ENCODE results near the gene SLC44A4.
"Not testable (repeated sequence)": the region's sequence is repeated elsewhere in the genome, so short reads cannot be mapped to it uniquely, and the experiment has no call there.

SLC44A4 gene

GRCh38 chr6:31859923-31860322, 18.9 kb downstream of the SLC44A4 start:
- H3K4me3 ChIP-seq (ENCODE audit: control insufficient read depth, low read depth, low read length) = no peak overlapping the region
- no peak for DNase-seq (ENCODE audit: low read depth)
- TF ChIP-seq, protein P1, sequence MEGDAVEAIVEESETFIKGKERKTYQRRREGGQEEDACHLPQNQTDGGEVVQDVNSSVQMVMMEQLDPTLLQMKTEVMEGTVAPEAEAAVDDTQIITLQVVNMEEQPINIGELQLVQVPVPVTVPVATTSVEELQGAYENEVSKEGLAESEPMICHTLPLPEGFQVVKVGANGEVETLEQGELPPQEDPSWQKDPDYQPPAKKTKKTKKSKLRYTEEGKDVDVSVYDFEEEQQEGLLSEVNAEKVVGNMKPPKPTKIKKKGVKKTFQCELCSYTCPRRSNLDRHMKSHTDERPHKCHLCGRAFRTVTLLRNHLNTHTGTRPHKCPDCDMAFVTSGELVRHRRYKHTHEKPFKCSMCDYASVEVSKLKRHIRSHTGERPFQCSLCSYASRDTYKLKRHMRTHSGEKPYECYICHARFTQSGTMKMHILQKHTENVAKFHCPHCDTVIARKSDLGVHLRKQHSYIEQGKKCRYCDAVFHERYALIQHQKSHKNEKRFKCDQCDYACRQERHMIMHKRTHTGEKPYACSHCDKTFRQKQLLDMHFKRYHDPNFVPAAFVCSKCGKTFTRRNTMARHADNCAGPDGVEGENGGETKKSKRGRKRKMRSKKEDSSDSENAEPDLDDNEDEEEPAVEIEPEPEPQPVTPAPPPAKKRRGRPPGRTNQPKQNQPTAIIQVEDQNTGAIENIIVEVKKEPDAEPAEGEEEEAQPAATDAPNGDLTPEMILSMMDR (conservative IDR thresholded peaks at IDR 0.05; ENCODE audit: control insufficient read depth, insufficient read depth, low read depth, low read length) = no peak

- no peak overlapping the region for H3K4me3 ChIP-seq (ENCODE audit: control insufficient read depth, low read depth, low read length)
- no peak for DNase-seq (ENCODE audit: low read depth)
- TF ChIP-seq, protein P1 (conservative IDR thresholded peaks at IDR 0.05; ENCODE audit: control insufficient read depth, insufficient read depth, low read depth, low read length) = no peak
Observed at GRCh38 chr6:31858707-31859106, 20.1 kb downstream of the SLC44A4 start.

DNA sequence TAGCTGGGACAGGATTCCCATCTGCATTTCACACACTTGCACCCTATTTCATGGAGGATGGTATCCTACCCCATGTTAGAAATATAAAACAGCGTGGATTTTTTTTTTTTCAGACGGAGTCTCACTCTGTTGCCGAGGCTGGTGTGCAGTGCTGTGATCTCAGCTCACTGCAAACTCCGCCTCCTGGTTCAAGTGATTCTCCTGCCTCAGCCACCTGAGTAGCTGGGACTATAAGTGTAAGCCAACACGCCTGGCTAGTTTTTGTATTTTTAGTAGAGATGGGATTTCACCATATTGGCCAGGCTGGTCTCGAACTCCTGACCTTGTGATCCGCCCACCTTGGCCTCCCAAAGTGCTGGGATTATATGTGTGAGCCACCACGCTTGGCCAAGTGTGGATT, 21.0 kb downstream of the SLC44A4 start:
- not testable (repeated sequence) for H3K4me3 ChIP-seq (ENCODE audit: control insufficient read depth, low read depth, low read length); DNase-seq (ENCODE audit: low read depth)

DNA sequence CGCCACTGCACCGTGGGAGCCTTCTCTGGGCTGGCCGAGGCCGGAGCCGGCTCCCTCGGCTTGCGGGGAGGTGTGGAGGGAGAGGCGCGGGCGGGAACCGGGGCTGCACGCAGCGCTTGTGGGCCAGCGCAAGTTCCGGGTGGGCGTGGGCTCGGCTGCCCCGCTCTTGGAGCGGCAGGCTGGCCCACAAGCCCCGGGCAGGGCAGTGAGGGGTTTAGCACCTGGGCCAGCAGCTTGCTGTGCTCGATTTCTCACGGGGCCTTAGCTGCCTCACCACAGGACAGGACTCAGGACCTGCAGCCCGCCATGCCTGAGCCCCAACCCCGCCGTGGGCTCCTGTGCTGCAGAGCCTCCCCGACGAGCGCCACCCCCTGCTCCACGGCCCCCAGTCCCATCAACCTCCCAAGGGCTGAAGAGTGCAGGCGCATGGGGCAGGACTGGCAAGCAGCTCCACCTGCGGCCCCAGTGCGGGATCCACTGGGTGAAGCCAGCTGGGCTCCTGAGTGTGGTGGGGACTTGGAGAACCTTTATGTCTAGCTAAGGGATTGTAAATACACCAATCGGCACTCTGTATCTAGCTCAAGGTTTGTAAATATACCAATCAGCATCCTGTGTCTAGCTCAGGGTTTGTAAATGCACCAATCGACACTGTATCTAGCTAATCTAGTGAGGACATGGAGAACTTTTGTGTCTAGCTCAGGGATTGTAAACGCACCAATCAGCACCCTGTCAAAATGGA, 26.6 kb downstream of the SLC44A4 start:
- DNase-seq (ENCODE audit: low read depth); H3K4me3 ChIP-seq (ENCODE audit: control insufficient read depth, low read depth, low read length): not testable (repeated sequence)

- TF ChIP-seq, protein P1 (conservative IDR thresholded peaks at IDR 0.05; ENCODE audit: control insufficient read depth, insufficient read depth, low read depth, low read length) = no peak
- no peak for DNase-seq (ENCODE audit: low read depth)
- no peak overlapping the region for H3K4me3 ChIP-seq (ENCODE audit: control insufficient read depth, low read depth, low read length)
Observed at GRCh38 chr6:31851485-31851832, 27.3 kb downstream of the SLC44A4 start.

GRCh38 chr6:31850765-31851484, 27.9 kb downstream of the SLC44A4 start:
- no peak overlapping the region for H3K4me3 ChIP-seq (ENCODE audit: control insufficient read depth, low read depth, low read length)
- no peak for DNase-seq (ENCODE audit: low read depth)
- TF ChIP-seq, protein P1 (conservative IDR thresholded peaks at IDR 0.05; ENCODE audit: control insufficient read depth, insufficient read depth, low read depth, low read length) = no peak

DNA sequence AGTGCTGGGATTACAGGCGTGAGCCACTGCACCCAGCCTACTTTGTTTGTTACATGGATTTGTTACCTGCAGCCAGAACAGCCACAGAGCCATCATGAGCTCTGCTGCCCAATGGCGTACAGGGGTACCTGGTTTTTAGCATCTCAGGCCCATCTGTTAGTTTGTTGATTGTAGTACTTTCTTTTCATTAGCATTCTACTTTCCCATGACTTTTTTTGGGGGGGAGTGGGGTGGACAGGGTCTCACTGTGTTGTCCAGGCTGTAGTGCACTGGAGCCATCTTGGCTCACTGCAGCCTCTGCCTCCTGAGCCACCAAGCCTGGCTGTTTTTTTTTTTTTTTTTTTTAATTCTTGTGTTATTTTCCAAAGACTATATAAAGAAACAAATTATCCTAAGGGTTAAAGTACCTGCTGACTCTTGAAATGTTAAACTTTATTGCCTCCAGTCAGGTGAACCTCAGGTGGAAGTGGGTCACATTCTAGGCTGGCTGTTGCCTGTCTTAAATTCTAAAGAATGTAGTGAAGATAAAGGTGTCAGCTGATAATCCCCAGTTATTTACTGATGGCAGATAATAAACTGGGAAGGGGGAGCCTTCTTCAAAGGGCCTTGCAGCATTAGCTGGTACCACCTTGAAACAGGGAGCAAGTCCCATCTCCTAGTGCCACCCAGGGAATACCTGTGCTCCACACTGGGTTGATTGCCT, 31.4 kb downstream of the SLC44A4 start:
- no peak for DNase-seq (ENCODE audit: low read depth)
- TF ChIP-seq, protein P1 (conservative IDR thresholded peaks at IDR 0.05; ENCODE audit: control insufficient read depth, insufficient read depth, low read depth, low read length) = no peak
- no peak overlapping the region for H3K4me3 ChIP-seq (ENCODE audit: control insufficient read depth, low read depth, low read length)

Data from fibroblast of mammary gland (primary cell).